ENCODE results near the gene RBM15B.
"Not testable (repeated sequence)": the region's sequence is repeated elsewhere in the genome, so short reads cannot be mapped to it uniquely, and the experiment has no call there.

Gene RBM15B

GRCh38 chr3:51378726-51379125, 12.4 kb upstream of the RBM15B start:
- DNase-seq: no peak

- peak; percentile 52 for DNase-seq
Measured at GRCh38 chr3:51379301-51379700, 11.8 kb upstream of the RBM15B start.

GRCh38 chr3:51379746-51380455, 11.2 kb upstream of the RBM15B start:
- no peak for DNase-seq

GRCh38 chr3:51380601-51381332, 10.3 kb upstream of the RBM15B start:
- no peak for DNase-seq

- DNase-seq: no peak
Measured at GRCh38 chr3:51381333-51381705, 9.8 kb upstream of the RBM15B start.

- no peak for DNase-seq
Measured at GRCh38 chr3:51382076-51382745, 8.9 kb upstream of the RBM15B start.

GRCh38 chr3:51382947-51383578, 8.0 kb upstream of the RBM15B start:
- peak; percentile 23 for DNase-seq

GRCh38 chr3:51384055-51384725, 6.9 kb upstream of the RBM15B start:
- DNase-seq: peak; percentile 36

GRCh38 chr3:51384726-51385473, 6.2 kb upstream of the RBM15B start, which contains the start of gene MANF:
MANF (plus strand) TSS chr3:51385291; CDS start chr3:51385343, 52 bp downstream.
- peak; percentile 96 for DNase-seq

- no peak for DNase-seq
Measured at GRCh38 chr3:51385621-51386091, 5.4 kb upstream of the RBM15B start.

GRCh38 chr3:51386159-51386851, 4.8 kb upstream of the RBM15B start:
- no peak for DNase-seq

- DNase-seq: no peak
Measured at GRCh38 chr3:51386852-51387229, 4.2 kb upstream of the RBM15B start.

- not testable (repeated sequence) for DNase-seq
Measured at GRCh38 chr3:51387281-51387680, 3.8 kb upstream of the RBM15B start.

- no peak for DNase-seq
Measured at GRCh38 chr3:51388286-51389029, 2.6 kb upstream of the RBM15B start.

GRCh38 chr3:51389423-51390183, 1.5 kb upstream of the RBM15B start:
- peak; percentile 60 for DNase-seq

- DNase-seq: no peak
Measured at GRCh38 chr3:51390246-51391074, 625 bp upstream of the RBM15B start.

- peak; percentile 43 for DNase-seq
Measured at GRCh38 chr3:51391566-51392354, 675 bp downstream of the RBM15B start.

All from NCI-H69 (cell line).